Measurements from ENCODE around the gene INA.

DNA sequence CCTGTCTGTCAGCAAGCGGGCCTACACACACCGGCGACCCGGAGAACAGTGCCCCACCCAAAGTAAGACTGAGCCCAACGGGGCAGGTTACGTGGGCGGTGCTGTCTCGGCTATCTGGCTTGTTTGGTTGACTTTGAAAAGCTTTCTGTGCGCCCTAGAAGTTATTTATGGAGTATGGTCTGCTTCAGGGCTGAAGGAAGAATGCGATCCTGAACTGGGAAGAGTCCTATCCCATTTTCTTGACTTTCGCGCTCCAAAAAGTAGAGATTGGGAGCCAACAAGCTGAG is 1.5 kb downstream of the INA start:
- TF ChIP-seq, protein P1, sequence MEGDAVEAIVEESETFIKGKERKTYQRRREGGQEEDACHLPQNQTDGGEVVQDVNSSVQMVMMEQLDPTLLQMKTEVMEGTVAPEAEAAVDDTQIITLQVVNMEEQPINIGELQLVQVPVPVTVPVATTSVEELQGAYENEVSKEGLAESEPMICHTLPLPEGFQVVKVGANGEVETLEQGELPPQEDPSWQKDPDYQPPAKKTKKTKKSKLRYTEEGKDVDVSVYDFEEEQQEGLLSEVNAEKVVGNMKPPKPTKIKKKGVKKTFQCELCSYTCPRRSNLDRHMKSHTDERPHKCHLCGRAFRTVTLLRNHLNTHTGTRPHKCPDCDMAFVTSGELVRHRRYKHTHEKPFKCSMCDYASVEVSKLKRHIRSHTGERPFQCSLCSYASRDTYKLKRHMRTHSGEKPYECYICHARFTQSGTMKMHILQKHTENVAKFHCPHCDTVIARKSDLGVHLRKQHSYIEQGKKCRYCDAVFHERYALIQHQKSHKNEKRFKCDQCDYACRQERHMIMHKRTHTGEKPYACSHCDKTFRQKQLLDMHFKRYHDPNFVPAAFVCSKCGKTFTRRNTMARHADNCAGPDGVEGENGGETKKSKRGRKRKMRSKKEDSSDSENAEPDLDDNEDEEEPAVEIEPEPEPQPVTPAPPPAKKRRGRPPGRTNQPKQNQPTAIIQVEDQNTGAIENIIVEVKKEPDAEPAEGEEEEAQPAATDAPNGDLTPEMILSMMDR (conservative IDR thresholded peaks at IDR 0.05; ENCODE audit: low read depth, low read length): no peak
- TF ChIP-seq EZH2 (IDR thresholded peaks at IDR 0.05; ENCODE audit: borderline replicate concordance, low read depth, low read length, poor library complexity, severe bottlenecking): no peak
